Measurements from ENCODE around the gene CROCC2.

CROCC2 gene

GRCh38 chr2:240874715-240875227 lies 31.4 kb upstream of the CROCC2 start:
- intact Hi-C loops (cut with DNase I): no loop called here
- DNase-seq: no peak

DNA sequence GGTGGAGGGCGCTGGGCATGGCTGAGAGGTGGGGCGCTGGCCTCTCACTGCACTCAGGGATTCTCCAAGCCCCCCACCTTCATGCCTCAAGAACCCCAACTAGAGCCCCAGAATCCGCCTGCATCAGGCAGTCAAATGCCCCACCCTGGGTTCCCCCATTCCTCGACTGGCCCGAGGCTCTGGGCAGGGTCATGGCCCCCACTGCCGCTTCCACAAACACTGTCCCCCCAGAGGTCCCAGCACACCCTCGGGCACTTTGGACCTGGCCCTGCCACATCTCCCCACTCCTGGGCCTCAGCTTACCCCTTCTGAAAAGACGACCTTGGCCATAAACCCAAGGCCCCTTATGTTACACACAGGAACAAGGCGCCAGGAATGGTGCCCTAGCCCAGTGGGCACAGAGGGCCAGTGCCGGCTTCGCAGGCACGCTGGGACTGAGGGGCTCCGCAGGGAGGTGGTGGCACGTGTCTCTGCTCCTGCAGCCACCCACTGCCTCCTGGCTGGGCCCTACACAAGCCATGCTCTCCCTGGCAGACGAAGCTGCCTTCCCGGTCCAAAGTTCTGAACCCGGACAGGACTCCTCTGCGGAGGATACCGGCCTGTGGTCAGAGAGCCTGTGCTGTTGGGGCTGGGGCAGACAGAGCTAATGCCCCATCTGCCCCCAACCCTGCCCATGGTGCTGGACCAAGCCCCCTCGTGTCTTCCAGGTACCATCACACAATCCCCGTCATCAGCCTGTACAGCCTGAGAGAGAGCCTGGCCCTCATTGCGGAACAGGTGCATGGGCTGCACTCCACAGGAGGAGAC lies 30.7 kb upstream of the CROCC2 start:
- peak in 1 of 42 donors; percentile 2 for DNase-seq
- intact Hi-C loops (cut with DNase I): no loop called here

- DNase-seq: no peak
- intact Hi-C loops (cut with DNase I): no loop called here
These were observed 30.1 kb upstream of the CROCC2 start for GRCh38 chr2:240876035-240876474.

- intact Hi-C loops (cut with DNase I): no loop called here
- DNase-seq: peak in 1 of 42 donors; percentile 3
These were observed 29.5 kb upstream of the CROCC2 start for GRCh38 chr2:240876475-240877251.

DNA sequence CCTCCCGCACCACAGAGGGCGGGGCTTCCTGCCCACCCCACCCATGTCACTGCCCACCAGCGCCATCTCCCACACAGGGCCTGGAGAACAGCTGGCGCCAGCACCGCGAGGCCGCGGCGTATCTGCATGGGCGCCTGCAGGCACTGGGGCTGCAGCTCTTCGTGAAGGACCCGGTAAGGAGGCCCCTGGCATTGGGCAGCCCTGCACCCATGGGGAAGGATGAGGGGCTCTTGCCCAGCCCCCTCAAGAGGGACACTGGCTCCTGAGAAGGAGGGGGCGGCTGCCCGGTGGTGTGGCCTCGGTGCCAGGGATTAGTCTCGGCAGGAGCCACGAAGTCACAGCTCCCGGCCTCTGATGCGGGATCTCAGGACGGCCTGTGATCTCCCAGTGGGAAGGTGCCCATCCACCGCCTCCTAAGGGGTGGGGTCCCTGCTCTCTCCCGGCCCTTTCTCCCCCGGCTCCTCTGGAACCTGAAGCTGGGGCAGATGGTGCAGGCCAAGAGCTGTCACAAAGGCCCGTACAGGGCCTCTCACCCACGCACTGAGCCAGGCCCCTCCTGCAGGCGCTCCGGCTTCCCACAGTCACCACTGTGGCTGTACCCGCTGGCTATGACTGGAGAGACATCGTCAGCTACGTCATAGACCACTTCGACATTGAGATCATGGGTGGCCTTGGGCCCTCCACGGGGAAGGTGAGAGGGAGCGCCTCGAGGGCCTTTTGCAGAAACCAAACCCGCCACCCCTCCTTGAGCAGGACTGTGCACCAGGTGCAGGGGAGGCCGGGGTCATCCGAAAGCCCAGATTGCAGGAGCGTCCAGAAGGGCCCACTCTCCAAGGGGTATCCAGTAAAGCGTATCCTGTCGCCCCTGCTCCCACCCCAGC lies 28.4 kb upstream of the CROCC2 start:
- DNase-seq: peak in 1 of 42 donors; percentile 2
- intact Hi-C loops (cut with DNase I): no loop called here

DNA sequence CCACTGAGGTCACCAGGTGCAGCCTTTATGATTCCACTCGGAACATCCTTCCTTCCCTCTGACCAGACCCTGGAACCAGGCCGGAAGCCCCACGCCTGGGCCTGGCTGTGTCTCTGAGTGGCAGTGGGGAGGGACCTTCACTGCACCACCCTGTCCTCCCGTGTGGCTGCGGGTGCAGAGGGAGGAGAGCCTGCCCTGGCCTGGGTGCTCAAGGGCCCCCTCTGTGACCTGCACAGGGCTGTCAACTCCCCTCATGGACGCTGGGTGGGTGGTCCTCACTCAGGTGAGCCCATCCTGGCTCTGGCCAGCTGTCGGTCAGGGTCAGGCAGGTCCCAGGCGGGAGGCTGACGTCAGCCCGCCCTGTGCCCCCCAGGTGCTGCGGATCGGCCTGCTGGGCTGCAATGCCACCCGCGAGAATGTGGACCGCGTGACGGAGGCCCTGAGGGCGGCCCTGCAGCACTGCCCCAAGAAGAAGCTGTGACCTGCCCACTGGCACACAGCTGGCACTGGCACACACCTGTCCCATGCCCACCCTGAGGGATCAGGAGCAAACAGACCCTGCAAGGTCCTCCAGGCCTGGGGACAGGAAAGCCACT lies 27.7 kb upstream of the CROCC2 start:
- intact Hi-C loops (cut with DNase I): no loop called here
- no peak for DNase-seq

- intact Hi-C loops (cut with DNase I): no loop called here
- DNase-seq: no peak
These were observed 27.0 kb upstream of the CROCC2 start for GRCh38 chr2:240879105-240879504.

DNA sequence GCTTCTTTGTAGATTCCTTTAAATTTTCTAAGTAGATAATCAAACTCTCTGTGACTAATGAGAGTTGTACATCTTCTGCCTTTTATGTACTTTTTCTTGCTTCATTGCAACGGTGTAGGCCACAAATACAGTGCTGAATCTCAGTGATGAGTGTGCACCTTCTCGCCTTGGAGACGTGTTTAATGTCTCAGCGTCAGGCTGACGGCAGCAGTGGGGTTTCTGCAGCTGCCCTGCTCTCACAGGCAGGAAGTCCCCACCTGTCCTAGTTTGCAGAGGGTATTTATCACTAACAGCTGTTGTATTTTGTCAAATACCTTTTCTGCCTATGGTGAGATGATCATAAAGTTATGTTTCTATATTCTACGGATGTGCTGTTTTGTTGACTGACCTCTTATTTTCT lies 24.2 kb upstream of the CROCC2 start:
- intact Hi-C loops (cut with DNase I): no loop called here
- no peak for DNase-seq

GRCh38 chr2:240884221-240884620 lies 21.9 kb upstream of the CROCC2 start:
- no peak for DNase-seq
- intact Hi-C loops (cut with DNase I): no loop called here

GRCh38 chr2:240884745-240885144 lies 21.4 kb upstream of the CROCC2 start:
- DNase-seq: no peak
- intact Hi-C loops (cut with DNase I): no loop called here

- no peak for DNase-seq
- intact Hi-C loops (cut with DNase I): no loop called here
These were observed 20.6 kb upstream of the CROCC2 start for GRCh38 chr2:240885566-240885965.

DNA sequence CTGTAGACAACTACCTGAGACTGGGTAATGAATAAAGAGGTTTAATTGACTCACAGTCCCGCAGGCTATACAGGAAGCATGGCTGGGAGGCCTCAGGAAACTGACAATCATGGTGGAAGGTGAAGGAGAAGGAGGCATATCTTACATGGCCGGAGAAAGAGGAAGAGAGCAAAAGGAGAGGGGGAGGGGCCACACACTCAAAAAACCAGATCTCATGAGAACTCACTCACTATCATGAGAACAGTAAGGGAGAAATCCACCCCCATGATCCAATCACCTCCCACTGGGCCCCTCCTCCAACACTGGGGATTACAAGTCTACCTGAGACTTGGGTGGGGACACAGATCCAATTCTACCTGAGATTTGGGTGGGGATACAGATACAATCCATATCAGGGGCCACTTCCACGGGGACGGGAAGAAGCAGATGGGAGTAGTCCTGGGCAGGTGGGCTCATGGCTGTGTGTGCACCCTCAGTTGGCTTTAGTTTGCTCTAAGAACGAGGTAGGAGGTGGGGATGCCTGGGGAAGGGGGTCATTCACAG lies 20.0 kb upstream of the CROCC2 start:
- no peak for DNase-seq
- intact Hi-C loops (cut with DNase I): no loop called here

DNA sequence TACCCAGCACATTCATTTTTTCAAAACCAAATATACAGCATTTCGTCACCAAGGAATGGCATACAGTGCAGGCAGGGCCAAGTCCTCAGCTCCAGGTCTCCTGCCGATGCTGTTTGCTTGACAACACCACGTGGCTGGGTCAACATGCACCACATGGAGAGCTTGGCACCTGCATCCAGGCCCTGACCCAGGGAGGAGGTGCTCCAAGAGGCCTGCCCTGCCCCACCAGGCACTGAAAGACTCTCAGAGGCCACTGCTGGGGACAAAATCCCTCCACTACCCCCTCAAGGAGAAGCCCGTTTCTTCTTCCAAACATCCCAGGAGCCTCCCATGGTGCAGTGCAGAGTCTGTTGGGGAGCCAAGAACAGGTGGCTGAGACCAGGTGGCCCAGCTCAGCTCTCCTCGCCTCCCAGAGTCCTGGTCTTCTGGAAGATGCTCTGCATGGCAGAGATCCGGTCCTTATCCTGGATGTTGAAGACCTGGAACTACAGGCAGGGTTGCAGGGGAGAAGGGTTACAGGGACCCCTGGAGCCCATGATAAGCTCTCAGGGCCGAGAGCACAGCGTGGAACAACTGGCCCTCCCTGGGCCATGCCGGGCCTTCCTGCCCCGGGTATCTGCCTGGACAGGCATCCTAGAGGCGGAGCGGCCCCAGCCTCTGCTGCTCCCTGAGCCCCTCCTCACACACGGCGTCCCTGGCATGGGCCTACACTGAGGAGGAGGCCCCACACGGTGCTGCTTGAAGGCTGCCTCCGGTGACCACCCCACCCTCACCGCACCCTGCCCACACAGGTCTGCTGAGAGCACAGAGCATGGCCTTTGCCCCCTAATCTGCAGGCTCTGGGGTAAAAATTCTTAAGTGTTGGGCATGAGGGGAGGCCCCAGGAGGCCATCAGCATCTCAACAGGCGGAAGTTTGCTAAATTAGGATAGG lies 19.2 kb upstream of the CROCC2 start:
- intact Hi-C loops (cut with DNase I): no loop called here
- no peak for DNase-seq

- DNase-seq: no peak
- intact Hi-C loops (cut with DNase I): no loop called here
These were observed 18.5 kb upstream of the CROCC2 start for GRCh38 chr2:240887631-240888030.

DNA sequence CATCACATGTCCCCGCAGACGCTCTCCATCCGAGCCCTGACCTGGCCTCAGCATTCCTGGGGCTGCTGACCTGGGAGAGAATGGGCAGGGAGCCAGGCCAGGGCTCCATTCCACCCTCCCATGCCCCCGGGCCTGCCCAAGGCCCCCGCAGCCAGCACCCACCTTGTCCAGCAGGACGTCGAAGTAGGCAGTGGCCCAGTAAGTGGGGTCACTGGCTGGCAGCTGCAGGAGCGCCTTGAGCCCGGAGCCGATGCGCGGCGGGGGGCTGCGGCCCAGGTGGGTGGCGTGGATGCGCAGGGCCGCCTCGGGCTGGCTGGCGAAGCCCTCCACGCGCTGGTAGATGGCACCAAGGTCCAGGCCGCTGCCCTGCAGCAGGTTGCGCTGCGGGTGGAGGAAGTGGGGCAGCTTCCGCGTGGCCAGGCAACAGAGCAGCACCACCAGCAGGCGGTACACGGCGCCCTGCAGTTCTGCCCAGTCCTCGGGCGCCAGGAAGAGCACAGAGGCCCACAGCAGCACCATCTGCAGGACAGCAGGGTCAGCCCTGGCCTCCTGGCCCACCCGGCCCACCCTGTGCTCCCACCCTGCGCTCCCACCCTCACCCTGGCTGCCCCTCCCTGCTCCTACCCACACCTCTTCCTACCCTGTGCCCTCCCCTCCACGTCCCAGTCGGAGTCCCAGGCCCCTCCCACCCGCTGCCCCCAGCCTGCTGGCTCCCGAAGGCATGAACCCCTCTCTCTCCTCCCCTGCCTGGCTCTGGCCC lies 17.8 kb upstream of the CROCC2 start:
- no peak for DNase-seq
- intact Hi-C loops (cut with DNase I): no loop called here

DNA sequence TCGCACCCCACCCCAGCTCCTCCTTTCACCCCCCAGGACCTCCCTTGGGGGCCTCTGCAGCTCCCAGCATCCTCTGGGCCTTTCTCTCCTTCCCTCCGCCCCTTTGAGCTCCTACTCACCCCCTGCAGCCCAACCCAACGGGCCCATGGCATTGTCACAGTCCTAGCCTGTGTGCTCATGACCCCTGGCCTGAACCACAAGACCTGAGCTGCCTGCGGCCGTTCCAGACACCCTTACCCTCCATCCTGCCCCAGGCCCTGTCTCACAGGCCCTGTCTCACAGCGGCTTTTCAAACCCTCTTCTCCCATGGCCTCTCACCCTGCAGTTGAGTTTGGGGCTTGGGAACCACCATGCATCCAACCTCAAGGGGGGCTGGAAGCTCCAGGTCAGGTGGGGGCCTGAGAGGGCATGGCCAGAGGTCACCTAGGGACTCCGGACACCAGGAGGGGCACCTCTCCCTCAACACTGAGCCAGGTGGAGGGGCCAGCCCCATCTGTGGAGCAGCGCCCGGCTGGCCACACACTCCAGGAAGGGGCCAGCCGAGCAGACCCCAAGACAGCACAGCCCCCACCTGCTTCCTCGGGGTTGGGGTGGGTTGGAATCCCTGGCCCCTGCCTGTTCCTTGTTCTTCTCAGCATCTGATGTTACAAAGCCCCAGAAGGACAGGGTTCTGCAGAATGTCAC lies 17.1 kb upstream of the CROCC2 start:
- intact Hi-C loops (cut with DNase I): no loop called here

More for the DNA sequence above, 17.1 kb upstream of the CROCC2 start:
- no peak for DNase-seq
